ENCODE measurements around the gene LINS1. TPM values are rescaled to one million over a fixed set of nuclear protein-coding genes. Genes with fewer than 3 reads are reported as not detected.
A peak's percentile ranks its signal among the peaks of the same experiment; 100 is the strongest.
"Not testable (repeated sequence)": the region's sequence is repeated elsewhere in the genome, so short reads cannot be mapped to it uniquely, and the experiment has no call there.

The LINS1 gene
- polyA plus RNA-seq, 3 donors, result 15.0 to 28.0 (median 24.0) TPM

- DNase-seq (ENCODE audit: extremely low read depth in 1 of 11, low read depth in 9 of 11, low spot score in 4 of 11), result no peak
Observed at GRCh38 chr15:100615801-100616200, 13.8 kb upstream of the LINS1 start.

DNA sequence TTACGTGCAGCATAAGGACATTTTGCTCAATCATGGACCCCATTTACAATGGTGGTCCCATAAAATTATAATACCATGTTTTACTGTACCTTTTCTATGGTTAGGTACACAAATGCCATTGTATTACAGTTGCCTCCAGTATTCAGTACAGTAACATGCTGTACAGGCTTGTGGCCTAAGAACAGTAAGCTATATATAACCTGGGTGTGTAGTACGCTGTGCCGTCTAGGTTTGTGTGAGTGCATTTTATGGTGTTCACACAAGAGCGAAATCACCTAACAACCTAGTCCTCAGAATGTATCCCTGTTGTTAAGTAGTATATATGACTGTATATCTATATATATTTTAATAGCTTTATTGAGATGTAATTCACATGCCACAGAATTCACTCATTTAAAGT is 12.9 kb upstream of the LINS1 start:
- no peak for DNase-seq (ENCODE audit: extremely low read depth in 1 of 11, low read depth in 9 of 11, low spot score in 4 of 11)

GRCh38 chr15:100614336-100614735 is 12.4 kb upstream of the LINS1 start:
- DNase-seq (ENCODE audit: extremely low read depth in 1 of 11, low read depth in 9 of 11, low spot score in 4 of 11), result no peak

DNA sequence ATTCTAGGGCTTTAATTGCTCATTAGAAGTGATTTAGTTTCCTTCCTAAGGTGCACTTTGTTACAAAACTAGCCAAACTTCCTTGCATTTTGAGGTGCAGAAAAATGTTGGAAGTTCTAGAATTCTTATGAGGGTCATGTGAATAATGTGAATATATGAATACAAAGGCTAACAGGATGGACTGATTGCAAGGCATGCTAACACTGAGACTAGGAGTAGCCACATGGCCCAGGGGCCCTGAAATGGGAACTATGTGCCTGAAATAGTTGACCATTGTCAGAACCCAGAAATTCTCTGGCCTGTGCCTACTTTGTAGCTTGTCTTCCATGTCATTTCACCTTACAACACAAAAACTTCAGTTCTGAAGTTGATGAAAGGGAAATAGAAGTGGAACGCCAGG is 11.2 kb upstream of the LINS1 start:
- no peak for DNase-seq (ENCODE audit: extremely low read depth in 1 of 11, low read depth in 9 of 11, low spot score in 4 of 11)

- DNase-seq (ENCODE audit: extremely low read depth in 1 of 11, low read depth in 9 of 11, low spot score in 4 of 11), result no peak
Observed at GRCh38 chr15:100612539-100612938, 10.6 kb upstream of the LINS1 start.

- no peak for DNase-seq (ENCODE audit: extremely low read depth in 1 of 11, low read depth in 9 of 11, low spot score in 4 of 11)
Observed at GRCh38 chr15:100602823-100603393, 924 bp upstream of the LINS1 start.

GRCh38 chr15:100601617-100602063 is 344 bp downstream of the LINS1 start:
- DNase-seq (ENCODE audit: extremely low read depth in 1 of 11, low read depth in 9 of 11, low spot score in 4 of 11), result no peak

- no peak for DNase-seq (ENCODE audit: extremely low read depth in 1 of 11, low read depth in 9 of 11, low spot score in 4 of 11)
Observed at GRCh38 chr15:100601163-100601562, 821 bp downstream of the LINS1 start.

DNA sequence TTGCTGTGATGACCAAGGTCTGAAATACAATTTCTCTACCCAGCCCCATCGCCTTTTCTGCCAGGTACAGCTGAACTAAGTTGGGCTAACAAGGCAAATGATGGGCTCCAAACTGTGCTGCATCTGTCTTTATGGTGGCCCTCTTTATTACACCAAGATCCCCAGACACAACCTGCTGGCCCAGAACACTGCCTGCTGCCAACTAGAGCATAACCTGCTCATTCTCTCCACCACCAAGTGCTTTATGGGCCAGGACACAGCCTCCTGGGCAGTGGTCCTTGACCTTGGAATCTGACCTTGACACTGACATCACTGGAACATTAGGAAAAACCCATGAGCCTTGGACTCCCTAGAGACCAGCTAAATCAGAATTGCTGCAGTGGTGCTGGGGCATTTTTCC is 3.3 kb downstream of the LINS1 start:
- no peak for DNase-seq (ENCODE audit: extremely low read depth in 1 of 11, low read depth in 9 of 11, low spot score in 4 of 11)

DNA sequence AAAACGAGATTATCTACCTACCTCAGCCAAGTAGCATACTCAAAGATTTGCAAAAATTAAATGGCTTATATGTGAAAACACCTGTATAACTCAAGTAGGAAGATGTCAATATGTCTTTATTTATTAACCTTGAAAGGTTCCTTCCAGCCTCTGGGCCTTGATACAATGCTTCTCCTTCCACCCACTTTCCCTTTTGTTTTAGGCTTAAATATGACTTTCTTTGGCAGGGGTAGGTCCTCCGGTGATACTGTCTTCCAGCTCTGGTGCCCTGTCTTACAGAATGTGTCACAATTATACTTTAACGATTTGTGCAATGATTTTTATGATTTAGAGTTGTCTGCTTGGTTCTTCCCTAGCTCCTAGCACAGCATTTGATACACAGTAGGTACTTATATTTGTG is 4.1 kb downstream of the LINS1 start:
- no peak for DNase-seq (ENCODE audit: extremely low read depth in 1 of 11, low read depth in 9 of 11, low spot score in 4 of 11)

DNA sequence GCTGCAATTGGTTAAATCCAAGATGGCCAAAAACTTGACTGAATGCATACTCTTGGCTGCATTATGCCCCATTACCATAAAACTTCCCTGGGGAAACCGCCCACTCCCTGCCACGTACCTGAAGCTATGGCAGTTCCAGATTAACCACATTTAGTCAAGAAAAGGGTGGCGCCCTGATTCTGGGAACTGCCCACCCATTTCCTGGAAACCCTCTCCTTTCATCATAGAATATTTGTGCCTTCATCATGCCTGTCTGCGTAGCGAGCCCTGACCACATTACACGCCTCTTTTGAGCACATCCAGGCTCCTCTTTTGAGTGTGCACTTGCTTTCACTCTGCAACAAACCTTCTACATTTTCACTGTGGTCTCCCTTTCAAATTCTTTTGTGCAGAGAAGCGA is 5.2 kb downstream of the LINS1 start:
- no peak for DNase-seq (ENCODE audit: extremely low read depth in 1 of 11, low read depth in 9 of 11, low spot score in 4 of 11)

- no peak for DNase-seq (ENCODE audit: extremely low read depth in 1 of 11, low read depth in 9 of 11, low spot score in 4 of 11)
Observed at GRCh38 chr15:100595964-100596363, 6.0 kb downstream of the LINS1 start.

GRCh38 chr15:100593431-100593830 is 8.6 kb downstream of the LINS1 start:
- no peak for DNase-seq (ENCODE audit: extremely low read depth in 1 of 11, low read depth in 9 of 11, low spot score in 4 of 11)

DNA sequence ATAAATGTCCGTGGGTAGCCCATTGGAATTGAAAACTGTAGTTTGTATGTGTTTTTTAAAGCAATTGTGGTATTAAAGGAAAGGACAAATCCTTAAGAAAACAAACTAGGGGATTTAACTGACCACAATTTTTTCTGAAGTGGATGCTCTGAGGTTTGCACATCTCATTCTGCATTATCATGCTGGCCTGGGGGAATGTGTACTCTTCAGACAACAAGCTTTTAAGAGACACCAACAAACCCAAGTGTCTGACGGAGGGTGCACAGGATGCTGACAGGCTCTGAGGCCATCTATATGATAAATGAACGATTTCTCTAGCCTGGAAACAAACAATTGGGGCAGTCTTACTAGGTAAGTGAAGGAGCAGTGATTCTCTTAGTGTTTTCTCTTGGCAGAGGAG is 9.1 kb downstream of the LINS1 start:
- DNase-seq (ENCODE audit: extremely low read depth in 1 of 11, low read depth in 9 of 11, low spot score in 4 of 11), result no peak

- no peak for DNase-seq (ENCODE audit: extremely low read depth in 1 of 11, low read depth in 9 of 11, low spot score in 4 of 11)
Observed at GRCh38 chr15:100591835-100592234, 10.1 kb downstream of the LINS1 start.

- DNase-seq (ENCODE audit: extremely low read depth in 1 of 11, low read depth in 9 of 11, low spot score in 4 of 11), result not testable (repeated sequence)
Observed at GRCh38 chr15:100591163-100591562, 10.8 kb downstream of the LINS1 start.

GRCh38 chr15:100588638-100589242 is 13.2 kb downstream of the LINS1 start:
- no peak for DNase-seq (ENCODE audit: extremely low read depth in 1 of 11, low read depth in 9 of 11, low spot score in 4 of 11)

GRCh38 chr15:100580414-100580813 is 21.6 kb downstream of the LINS1 start:
- no peak for DNase-seq (ENCODE audit: extremely low read depth in 1 of 11, low read depth in 9 of 11, low spot score in 4 of 11)

- DNase-seq (ENCODE audit: extremely low read depth in 1 of 11, low read depth in 9 of 11, low spot score in 4 of 11), result no peak
Observed at GRCh38 chr15:100573526-100573925, 28.5 kb downstream of the LINS1 start.

- DNase-seq (ENCODE audit: extremely low read depth in 1 of 11, low read depth in 9 of 11, low spot score in 4 of 11), result peak in 2 of 11 donors; percentile 6 to 14
Observed at GRCh38 chr15:100572362-100572983, 29.5 kb downstream of the LINS1 start.

All from renal cortex interstitium (tissue), 11 donors.